HEK293 (cell line): ENCODE results near the gene SRL.

Experiments
- CTCF ChIA-PET: fragments of 350-600 bp; formaldehyde crosslinking; extraction: SDS; loops from one replicate; lab custom pipeline; 2021; ENCODE audit warnings: antibody characterized with exemption; lab: Yijun Ruan, JAX
- POLR2A ChIA-PET: fragments of 300-600 bp; formaldehyde crosslinking; extraction: SDS; loops from one replicate; lab custom pipeline; 2020; ENCODE audit warnings: antibody characterized with exemption, inconsistent platforms; lab: Yijun Ruan, JAX
- H3K27ac ChIP-seq: fragments of 200-500 bp; sonication (Bioruptor generic); 2 replicates; pipeline ENCODE4 v1.5.1; 2014; ENCODE audit warnings: low read depth, low read length, control low read depth, inconsistent platforms; ENCODE audit errors: extremely low read depth
- H3K36me3 ChIP-seq, 2 experiments: fragments of 200-500 bp in 1 of 2; sonication (Bioruptor generic) in 1 of 2; 1 replicate in 1 of 2; 2 replicates in 1 of 2; pipeline ENCODE4 v1.5.1; 2014 to 2017; ENCODE audit warnings: inconsistent platforms in 2 of 2, low read length in 2 of 2; ENCODE audit not compliant: control insufficient read depth in 2 of 2, insufficient read depth in 1 of 2
- H3K4me1 ChIP-seq: fragments of 200-500 bp; sonication (Bioruptor generic); 2 replicates; pipeline ENCODE4 v1.5.1; 2014; ENCODE audit warnings: mild to moderate bottlenecking, low read length, inconsistent platforms; ENCODE audit not compliant: control insufficient read depth, insufficient read depth
- H3K4me3 ChIP-seq: 2 replicates; pipeline ENCODE4 v1.5.1; 2011; ENCODE audit warnings: low read depth, mild to moderate bottlenecking, control low read depth, low read length, moderate library complexity
- H3K9me3 ChIP-seq: fragments of 200-500 bp; sonication (Bioruptor generic); 2 replicates; pipeline ENCODE4 v1.5.1; 2014; ENCODE audit warnings: low read depth, low read length, inconsistent platforms; ENCODE audit not compliant: control insufficient read depth, insufficient read depth
- BCL11B ChIP-seq: fragments of 450-650 bp; formaldehyde crosslinking; IDR thresholded peaks from 2 replicates; pipeline ENCODE4 v1.5.1; 2016; ENCODE audit warnings: low read depth, missing biosample characterization, missing genetic modification characterization
- KLF1 ChIP-seq: fragments of 450-650 bp; formaldehyde crosslinking; IDR thresholded peaks from 2 replicates; pipeline ENCODE4 v1.5.1; 2016; ENCODE audit warnings: missing biosample characterization, missing genetic modification characterization
- KLF16 ChIP-seq: fragments of 450-650 bp; formaldehyde crosslinking; IDR thresholded peaks from 2 replicates; pipeline ENCODE4 v1.5.1; 2017; ENCODE audit warnings: missing biosample characterization, missing genetic modification characterization
- OSR2 ChIP-seq: fragments of 450-650 bp; formaldehyde crosslinking; IDR thresholded peaks from 2 replicates; pipeline ENCODE4 v1.5.1; 2016; ENCODE audit warnings: missing biosample characterization, missing genetic modification characterization
- SCRT1 ChIP-seq: fragments of 450-650 bp; formaldehyde crosslinking; IDR thresholded peaks from 2 replicates; pipeline ENCODE4 v1.5.1; 2016; ENCODE audit warnings: missing biosample characterization, missing genetic modification characterization, borderline replicate concordance
- SCRT2 ChIP-seq: fragments of 450-650 bp; formaldehyde crosslinking; IDR thresholded peaks from 2 replicates; pipeline ENCODE4 v1.5.1; 2016; ENCODE audit warnings: missing biosample characterization, missing genetic modification characterization
- SP2 ChIP-seq: fragments of 450-650 bp; formaldehyde crosslinking; IDR thresholded peaks from 2 replicates; pipeline ENCODE4 v1.5.1; 2016; ENCODE audit warnings: missing biosample characterization, missing genetic modification characterization
- ZNF37A ChIP-seq: fragments of 450-650 bp; IDR thresholded peaks from 2 replicates; pipeline ENCODE4 v1.5.1; 2018; ENCODE audit warnings: missing biosample characterization, missing genetic modification characterization
- ZNF48 ChIP-seq: fragments of 450-650 bp; formaldehyde crosslinking; IDR thresholded peaks from 2 replicates; pipeline ENCODE4 v1.5.1; 2016; ENCODE audit warnings: missing biosample characterization, missing genetic modification characterization
- ZNF585B ChIP-seq: fragments of 450-650 bp; formaldehyde crosslinking; IDR thresholded peaks from 2 replicates; pipeline ENCODE4 v1.5.1; 2016; ENCODE audit warnings: missing biosample characterization, missing genetic modification characterization
- ZXDB ChIP-seq: fragments of 450-650 bp; formaldehyde crosslinking; IDR thresholded peaks from 2 replicates; pipeline ENCODE4 v1.5.1; 2016; ENCODE audit warnings: missing biosample characterization, missing genetic modification characterization
- TF ChIP-seq, protein P1 (sequence below): fragments of 450-650 bp; formaldehyde crosslinking; IDR thresholded peaks from 2 replicates; pipeline ENCODE4 v1.5.1; 2016; ENCODE audit warnings: missing biosample characterization, missing genetic modification characterization
- TF ChIP-seq, protein P2 (sequence below): fragments of 450-650 bp; formaldehyde crosslinking; IDR thresholded peaks from 2 replicates; pipeline ENCODE4 v1.5.1; 2016; ENCODE audit warnings: missing biosample characterization, missing genetic modification characterization, borderline replicate concordance
- TF ChIP-seq, protein P3 (sequence below): fragments of 450-650 bp; formaldehyde crosslinking; IDR thresholded peaks from 2 replicates; pipeline ENCODE4 v1.5.1; 2016; ENCODE audit warnings: missing biosample characterization, missing genetic modification characterization

Gene SRL

DNA sequence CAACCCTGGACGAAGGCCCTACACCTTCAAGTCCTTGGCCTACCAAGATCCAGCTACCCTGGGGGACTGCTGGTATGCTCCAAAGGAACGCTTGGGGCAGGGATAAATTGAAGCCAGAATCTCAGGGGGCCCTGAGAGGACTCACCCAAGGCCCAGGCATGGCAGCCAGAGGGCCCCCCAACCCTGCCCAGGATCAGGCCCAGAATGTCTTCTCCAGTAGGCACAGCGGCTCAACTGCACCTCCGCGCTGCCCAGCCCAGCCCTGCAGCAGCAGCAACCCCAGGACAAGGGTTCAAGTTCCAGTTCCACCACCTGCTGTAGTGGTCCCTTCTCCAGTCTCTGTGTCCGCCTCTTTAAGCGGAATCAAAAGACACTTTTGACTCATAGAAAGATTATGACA lies 28.7 kb upstream of the SRL start:
- Histone ChIP-seq H3K9me3 (no peaks in the 10 kb centered on the region), H3K4me1 (peaks cover 6% of the 10 kb centered on the region), H3K36me3 (peaks cover 0 to 3% of the 10 kb centered on the region in 2 experiments; a peak in 2 of 3 replicates), H3K27ac (peak overlapping the region; percentile 97; the same call in 1 of the 2 replicates), H3K4me3 (no peak overlapping the region)
- CTCF ChIA-PET: interaction anchor here (0.7 to 4.6 kb wide), 5 partner anchors 10 to 134 kb away, joined by 3 to 32 read pairs (median 5); no protein-coding TSS in a partner anchor
- TF ChIP-seq KLF16: no peak
- no peak for TF ChIP-seq ZNF37A (tag by site-specific recombination)
- no peak for TF ChIP-seq OSR2
- TF ChIP-seq, protein P1, sequence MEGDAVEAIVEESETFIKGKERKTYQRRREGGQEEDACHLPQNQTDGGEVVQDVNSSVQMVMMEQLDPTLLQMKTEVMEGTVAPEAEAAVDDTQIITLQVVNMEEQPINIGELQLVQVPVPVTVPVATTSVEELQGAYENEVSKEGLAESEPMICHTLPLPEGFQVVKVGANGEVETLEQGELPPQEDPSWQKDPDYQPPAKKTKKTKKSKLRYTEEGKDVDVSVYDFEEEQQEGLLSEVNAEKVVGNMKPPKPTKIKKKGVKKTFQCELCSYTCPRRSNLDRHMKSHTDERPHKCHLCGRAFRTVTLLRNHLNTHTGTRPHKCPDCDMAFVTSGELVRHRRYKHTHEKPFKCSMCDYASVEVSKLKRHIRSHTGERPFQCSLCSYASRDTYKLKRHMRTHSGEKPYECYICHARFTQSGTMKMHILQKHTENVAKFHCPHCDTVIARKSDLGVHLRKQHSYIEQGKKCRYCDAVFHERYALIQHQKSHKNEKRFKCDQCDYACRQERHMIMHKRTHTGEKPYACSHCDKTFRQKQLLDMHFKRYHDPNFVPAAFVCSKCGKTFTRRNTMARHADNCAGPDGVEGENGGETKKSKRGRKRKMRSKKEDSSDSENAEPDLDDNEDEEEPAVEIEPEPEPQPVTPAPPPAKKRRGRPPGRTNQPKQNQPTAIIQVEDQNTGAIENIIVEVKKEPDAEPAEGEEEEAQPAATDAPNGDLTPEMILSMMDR (tag by site-specific recombination): peak; percentile 24; the same call in 1 of the 2 replicates
- POLR2A ChIA-PET: interaction anchor here (1.0 to 4.4 kb wide), 3 partner anchors 17 to 312 kb away, joined by 3 to 45 read pairs (median 3); no protein-coding TSS in a partner anchor

DNA sequence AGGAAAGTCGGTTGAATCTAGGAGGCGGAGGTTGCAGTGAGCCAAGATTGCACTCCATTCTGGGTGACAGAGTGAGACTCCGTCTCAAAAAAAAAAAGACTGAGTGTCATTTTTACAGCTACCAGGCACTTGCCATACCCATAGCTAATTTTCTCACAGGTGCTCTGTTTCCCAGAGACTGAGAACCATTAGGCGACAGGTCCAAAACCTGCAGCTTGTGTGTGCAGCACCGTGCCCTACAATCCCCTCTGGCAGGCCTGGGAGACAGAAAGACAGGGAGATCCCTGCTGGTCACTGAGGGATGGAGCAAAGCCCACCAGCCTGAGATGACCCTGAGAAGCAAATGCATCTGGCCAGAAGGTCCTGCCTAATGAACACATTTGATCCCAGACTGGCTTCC lies 28.2 kb upstream of the SRL start:
- Histone ChIP-seq H3K9me3 (no peaks in the 10 kb centered on the region), H3K36me3 (peaks cover 0 to 3% of the 10 kb centered on the region in 2 experiments; a peak in 2 of 3 replicates), H3K27ac (peak overlapping the region; percentile 97; the same call in 1 of the 2 replicates), H3K4me1 (peaks cover 6% of the 10 kb centered on the region), H3K4me3 (no peak overlapping the region)
- CTCF ChIA-PET: interaction anchor here (0.7 to 4.6 kb wide), 5 partner anchors 10 to 581 kb away, joined by 3 to 32 read pairs (median 5); no protein-coding TSS in a partner anchor
- TF ChIP-seq SCRT2 (peak; percentile 26; the same call in 1 of the 2 replicates), ZNF48 (tag by site-specific recombination) (no peak), SCRT1 (tag by site-specific recombination) (peak; percentile 91)
- POLR2A ChIA-PET: interaction anchor here (4.4 kb wide), 1 partner anchor 17 kb away, joined by 45 read pairs; no protein-coding TSS in a partner anchor

DNA sequence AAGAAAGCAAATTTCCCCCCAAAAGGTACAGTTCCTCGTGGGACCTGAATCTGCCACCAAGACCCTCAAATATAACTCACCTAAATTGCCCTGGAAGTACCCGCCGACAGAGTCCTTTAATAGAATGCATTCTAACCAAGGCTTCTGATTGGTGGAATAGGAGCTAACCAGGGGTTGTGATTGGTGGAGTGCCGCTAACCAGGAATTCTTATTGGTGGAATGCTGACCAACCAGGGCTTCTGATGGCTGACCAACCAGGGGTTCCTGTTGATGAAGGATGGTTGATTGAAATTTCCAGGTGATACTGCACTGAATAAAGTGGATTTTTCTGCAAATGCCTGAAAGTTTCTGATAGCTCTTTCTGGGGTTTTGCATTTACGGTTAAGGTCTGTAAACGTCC lies 24.5 kb upstream of the SRL start:
- Histone ChIP-seq H3K36me3 (peaks cover 0 to 17% of the 10 kb centered on the region in 2 experiments; a peak in 2 of 3 replicates), H3K4me3 (no peak overlapping the region), H3K9me3 (no peaks in the 10 kb centered on the region), H3K4me1 (peaks cover 6% of the 10 kb centered on the region), H3K27ac (no peak overlapping the region)
- peak; percentile 58 for TF ChIP-seq SP2 (tag by site-specific recombination)
- TF ChIP-seq, protein P2, sequence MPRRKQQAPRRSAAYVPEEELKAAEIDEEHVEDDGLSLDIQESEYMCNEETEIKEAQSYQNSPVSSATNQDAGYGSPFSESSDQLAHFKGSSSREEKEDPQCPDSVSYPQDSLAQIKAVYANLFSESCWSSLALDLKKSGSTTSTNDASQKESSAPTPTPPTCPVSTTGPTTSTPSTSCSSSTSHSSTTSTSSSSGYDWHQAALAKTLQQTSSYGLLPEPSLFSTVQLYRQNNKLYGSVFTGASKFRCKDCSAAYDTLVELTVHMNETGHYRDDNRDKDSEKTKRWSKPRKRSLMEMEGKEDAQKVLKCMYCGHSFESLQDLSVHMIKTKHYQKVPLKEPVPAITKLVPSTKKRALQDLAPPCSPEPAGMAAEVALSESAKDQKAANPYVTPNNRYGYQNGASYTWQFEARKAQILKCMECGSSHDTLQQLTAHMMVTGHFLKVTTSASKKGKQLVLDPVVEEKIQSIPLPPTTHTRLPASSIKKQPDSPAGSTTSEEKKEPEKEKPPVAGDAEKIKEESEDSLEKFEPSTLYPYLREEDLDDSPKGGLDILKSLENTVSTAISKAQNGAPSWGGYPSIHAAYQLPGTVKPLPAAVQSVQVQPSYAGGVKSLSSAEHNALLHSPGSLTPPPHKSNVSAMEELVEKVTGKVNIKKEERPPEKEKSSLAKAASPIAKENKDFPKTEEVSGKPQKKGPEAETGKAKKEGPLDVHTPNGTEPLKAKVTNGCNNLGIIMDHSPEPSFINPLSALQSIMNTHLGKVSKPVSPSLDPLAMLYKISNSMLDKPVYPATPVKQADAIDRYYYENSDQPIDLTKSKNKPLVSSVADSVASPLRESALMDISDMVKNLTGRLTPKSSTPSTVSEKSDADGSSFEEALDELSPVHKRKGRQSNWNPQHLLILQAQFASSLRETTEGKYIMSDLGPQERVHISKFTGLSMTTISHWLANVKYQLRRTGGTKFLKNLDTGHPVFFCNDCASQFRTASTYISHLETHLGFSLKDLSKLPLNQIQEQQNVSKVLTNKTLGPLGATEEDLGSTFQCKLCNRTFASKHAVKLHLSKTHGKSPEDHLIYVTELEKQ: no peak
- POLR2A ChIA-PET: interaction anchor here (0.5 to 1.8 kb wide), 2 partner anchors 13 to 60 kb away, joined by 3 to 12 read pairs; no protein-coding TSS in a partner anchor
- CTCF ChIA-PET: interaction anchor here (0.7 to 1.9 kb wide), 4 partner anchors 13 to 137 kb away, joined by 3 to 12 read pairs (median 5); no protein-coding TSS in a partner anchor

DNA sequence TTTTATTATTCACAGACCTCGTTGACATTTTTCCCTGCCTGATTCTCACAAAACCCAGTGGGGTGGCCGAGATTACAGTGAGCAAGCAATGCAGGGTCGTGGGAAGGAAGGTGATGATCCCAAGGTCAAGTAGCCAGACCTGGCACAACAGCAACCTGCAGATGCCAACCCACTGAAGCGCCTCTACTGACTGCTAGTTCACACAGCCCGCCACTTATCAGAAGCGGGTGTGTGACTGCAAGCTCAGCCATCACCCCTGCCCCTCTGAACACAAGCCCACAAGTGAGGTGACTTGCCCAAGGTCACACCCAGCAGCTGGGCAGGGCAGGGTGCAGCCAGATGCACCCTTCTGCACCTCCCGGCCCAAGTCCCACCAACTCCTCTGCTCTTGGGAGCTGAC lies 23.8 kb upstream of the SRL start:
- Histone ChIP-seq H3K36me3 (peaks cover 0 to 21% of the 10 kb centered on the region in 2 experiments; a peak in 2 of 3 replicates), H3K4me3 (no peak overlapping the region), H3K4me1 (peaks cover 3% of the 10 kb centered on the region; the same call in 1 of the 2 replicates), H3K27ac (no peak overlapping the region), H3K9me3 (no peaks in the 10 kb centered on the region)
- TF ChIP-seq ZNF585B (tag by site-specific recombination) (no peak), KLF1 (tag by site-specific recombination) (peak; percentile 50; the same call in 1 of the 2 replicates), ZXDB (no peak), BCL11B (tag by site-specific recombination) (peak; percentile 4; the same call in 1 of the 2 replicates)
- TF ChIP-seq, protein P3, sequence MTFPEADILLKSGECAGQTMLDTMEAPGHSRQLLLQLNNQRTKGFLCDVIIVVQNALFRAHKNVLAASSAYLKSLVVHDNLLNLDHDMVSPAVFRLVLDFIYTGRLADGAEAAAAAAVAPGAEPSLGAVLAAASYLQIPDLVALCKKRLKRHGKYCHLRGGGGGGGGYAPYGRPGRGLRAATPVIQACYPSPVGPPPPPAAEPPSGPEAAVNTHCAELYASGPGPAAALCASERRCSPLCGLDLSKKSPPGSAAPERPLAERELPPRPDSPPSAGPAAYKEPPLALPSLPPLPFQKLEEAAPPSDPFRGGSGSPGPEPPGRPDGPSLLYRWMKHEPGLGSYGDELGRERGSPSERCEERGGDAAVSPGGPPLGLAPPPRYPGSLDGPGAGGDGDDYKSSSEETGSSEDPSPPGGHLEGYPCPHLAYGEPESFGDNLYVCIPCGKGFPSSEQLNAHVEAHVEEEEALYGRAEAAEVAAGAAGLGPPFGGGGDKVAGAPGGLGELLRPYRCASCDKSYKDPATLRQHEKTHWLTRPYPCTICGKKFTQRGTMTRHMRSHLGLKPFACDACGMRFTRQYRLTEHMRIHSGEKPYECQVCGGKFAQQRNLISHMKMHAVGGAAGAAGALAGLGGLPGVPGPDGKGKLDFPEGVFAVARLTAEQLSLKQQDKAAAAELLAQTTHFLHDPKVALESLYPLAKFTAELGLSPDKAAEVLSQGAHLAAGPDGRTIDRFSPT: 0 out of 2 replicates have a peak, but pooled peaks have one; percentile 25
- TF ChIP-seq, all 188 proteins: peak for 3
- ChIA-PET POLR2A (interaction anchor here (1.8 kb wide), 1 partner anchor 12 kb away, joined by 12 read pairs; no protein-coding TSS in a partner anchor), CTCF (interaction anchor here (1.2 to 1.9 kb wide), 3 partner anchors 12 to 137 kb away, joined by 4 to 12 read pairs (median 6); no protein-coding TSS in a partner anchor)
